Measurements from ENCODE around the gene HGFAC. TPM values are rescaled to one million over a fixed set of nuclear protein-coding genes. Genes with fewer than 3 reads are reported as not detected.

HGFAC gene
- total and polyA plus RNA-seq, 2 of the 13 experiments (the other 11 are each of a cell fraction or from before 2014, with no cell fraction given) = 8.5 to 63.6 TPM

GRCh38 chr4:3442959-3443749 lies 1.4 kb downstream of the HGFAC start (continued):
- peak; percentile 57; the same call in 1 of the 2 replicates for TF ChIP-seq ZNF775 (CRISPR knock-in tag; IDR thresholded peaks at IDR 0.05; ENCODE audit: borderline replicate concordance)
- no peak for TF ChIP-seq PRPF4 (IDR thresholded peaks at IDR 0.05; ENCODE audit: low read depth, low read length, poor library complexity, severe bottlenecking)
- TF ChIP-seq MED8 (CRISPR knock-in tag; IDR thresholded peaks at IDR 0.05; ENCODE audit: insufficient replicate concordance) = peak; percentile 64
- no peak for TF ChIP-seq LRRFIP1 (CRISPR knock-in tag; conservative IDR thresholded peaks at IDR 0.05)
- no peak for TF ChIP-seq MBD4 (IDR thresholded peaks at IDR 0.05; ENCODE audit: borderline replicate concordance, low read length)
- 0 out of 2 replicates have a peak, but pooled peaks have one; percentile 26 for TF ChIP-seq DR1 (CRISPR knock-in tag; IDR thresholded peaks at IDR 0.05)
- TF ChIP-seq POGK (CRISPR knock-in tag; conservative IDR thresholded peaks at IDR 0.05) = 0 out of 2 replicates have a peak, but pooled peaks have one; percentile 32
- TF ChIP-seq ZNF17 (CRISPR knock-in tag; IDR thresholded peaks at IDR 0.05) = 0 out of 2 replicates have a peak, but pooled peaks have one; percentile 82
- no peak for TF ChIP-seq BORCS8-MEF2B (CRISPR knock-in tag; IDR thresholded peaks at IDR 0.05)
- TF ChIP-seq AKAP8 (CRISPR knock-in tag; IDR thresholded peaks at IDR 0.05) = peak; percentile 21; the same call in 1 of the 2 replicates
- TF ChIP-seq ZNF891 (CRISPR knock-in tag; IDR thresholded peaks at IDR 0.05) = peak; percentile 23; the same call in 1 of the 2 replicates
- TF ChIP-seq GMEB1 (CRISPR knock-in tag; IDR thresholded peaks at IDR 0.05; ENCODE audit: borderline replicate concordance) = 0 out of 2 replicates have a peak, but pooled peaks have one; percentile 10
- TF ChIP-seq ZBTB20 (CRISPR knock-in tag; IDR thresholded peaks at IDR 0.05; ENCODE audit: borderline replicate concordance, low read depth) = peak; percentile 17
- 0 out of 2 replicates have a peak, but pooled peaks have one; percentile 41 for TF ChIP-seq ZNF350 (CRISPR knock-in tag; IDR thresholded peaks at IDR 0.05; ENCODE audit: borderline replicate concordance, low read depth)
- no peak for TF ChIP-seq IRF1 (CRISPR knock-in tag; IDR thresholded peaks at IDR 0.05; ENCODE audit: low read depth)
- peak; percentile 54; the same call in 1 of the 2 replicates for TF ChIP-seq ELF3 (CRISPR knock-in tag; IDR thresholded peaks at IDR 0.05)
- TF ChIP-seq BRD4 (CRISPR knock-in tag; IDR thresholded peaks at IDR 0.05) = peak; percentile 20; the same call in 1 of the 2 replicates
- TF ChIP-seq ZNF788 (CRISPR knock-in tag; IDR thresholded peaks at IDR 0.05; ENCODE audit: borderline replicate concordance) = peak; percentile 5; the same call in 1 of the 2 replicates
- TF ChIP-seq, protein P1, sequence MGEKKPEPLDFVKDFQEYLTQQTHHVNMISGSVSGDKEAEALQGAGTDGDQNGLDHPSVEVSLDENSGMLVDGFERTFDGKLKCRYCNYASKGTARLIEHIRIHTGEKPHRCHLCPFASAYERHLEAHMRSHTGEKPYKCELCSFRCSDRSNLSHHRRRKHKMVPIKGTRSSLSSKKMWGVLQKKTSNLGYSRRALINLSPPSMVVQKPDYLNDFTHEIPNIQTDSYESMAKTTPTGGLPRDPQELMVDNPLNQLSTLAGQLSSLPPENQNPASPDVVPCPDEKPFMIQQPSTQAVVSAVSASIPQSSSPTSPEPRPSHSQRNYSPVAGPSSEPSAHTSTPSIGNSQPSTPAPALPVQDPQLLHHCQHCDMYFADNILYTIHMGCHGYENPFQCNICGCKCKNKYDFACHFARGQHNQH (CRISPR knock-in tag; IDR thresholded peaks at IDR 0.05) = peak; percentile 42; the same call in 1 of the 2 replicates
- 0 out of 2 replicates have a peak, but pooled peaks have one; percentile 2 for TF ChIP-seq ZNF629 (CRISPR knock-in tag; conservative IDR thresholded peaks at IDR 0.05)

Data from HepG2 (cell line).